ENCODE data around the gene PRICKLE2. TPM values are rescaled to one million over a fixed set of nuclear protein-coding genes. Genes with fewer than 3 reads are reported as not detected.

PRICKLE2 gene
- total RNA-seq, 4 donors from 2014 or later: 77.3 to 109 (median 96.7) TPM

- no peak for TF ChIP-seq POLR2AphosphoS5 (IDR thresholded peaks at IDR 0.05)
- TF ChIP-seq CTCF (IDR thresholded peaks at IDR 0.05): no peak
- TF ChIP-seq EP300 (IDR thresholded peaks at IDR 0.05): no peak
- TF ChIP-seq POLR2A (IDR thresholded peaks at IDR 0.05): no peak
- 38 to 77% methylated on average over 1 to 3 of the region's 3 CpGs for WGBS, 2 donors (ENCODE audit: low coverage in 1 of 2)
- no peak overlapping the region for H3K27ac ChIP-seq
Observed at GRCh38 chr3:64082411-64082810, 142.9 kb downstream of the PRICKLE2 start.

GRCh38 chr3:64081235-64081630, 144.0 kb downstream of the PRICKLE2 start:
- TF ChIP-seq CTCF (IDR thresholded peaks at IDR 0.05) (no peak), EP300 (IDR thresholded peaks at IDR 0.05) (no peak), POLR2A (IDR thresholded peaks at IDR 0.05) (no peak), POLR2AphosphoS5 (IDR thresholded peaks at IDR 0.05) (no peak)
- Histone ChIP-seq H3K27ac (no peak overlapping the region), H3K36me3 (no peaks in the 10 kb centered on the region), H3K4me3 (no peak overlapping the region), H3K4me1 (peaks cover 0 to 7% (median 0%) of the 10 kb centered on the region in 3 donors), H3K9me3 (no peaks in the 10 kb centered on the region), H3K27me3 (no peaks in the 10 kb centered on the region)
- 100% methylated on average over 1 of the region's 1 CpG; no CpG with 5 or more reads in 1 of the 2 donors for WGBS, 2 donors (ENCODE audit: low coverage in 1 of 2)
- ATAC-seq: no peak

More at GRCh38 chr3:64082411-64082810, 142.9 kb downstream of the PRICKLE2 start:
- Histone ChIP-seq H3K36me3 (no peaks in the 10 kb centered on the region), H3K9me3 (no peaks in the 10 kb centered on the region), H3K4me1 (peaks cover 0 to 7% (median 0%) of the 10 kb centered on the region in 3 donors), H3K4me3 (no peak overlapping the region), H3K27me3 (no peaks in the 10 kb centered on the region)
- ATAC-seq: no peak

- Histone ChIP-seq H3K27ac (no peak overlapping the region), H3K4me1 (peaks cover 0 to 7% (median 0%) of the 10 kb centered on the region in 3 donors), H3K9me3 (no peaks in the 10 kb centered on the region), H3K36me3 (no peaks in the 10 kb centered on the region), H3K4me3 (no peak overlapping the region), H3K27me3 (no peaks in the 10 kb centered on the region)
- WGBS, 2 donors (ENCODE audit: low coverage in 1 of 2): 92% methylated on average over 1 of the region's 1 CpG
- TF ChIP-seq EP300 (IDR thresholded peaks at IDR 0.05) (no peak), POLR2A (IDR thresholded peaks at IDR 0.05) (no peak), CTCF (IDR thresholded peaks at IDR 0.05) (no peak), POLR2AphosphoS5 (IDR thresholded peaks at IDR 0.05) (no peak)
- no peak for ATAC-seq
Observed at GRCh38 chr3:64080616-64081234, 144.5 kb downstream of the PRICKLE2 start.

GRCh38 chr3:64079369-64080150, 145.7 kb downstream of the PRICKLE2 start:
- no peak overlapping the region for H3K4me3 ChIP-seq
- no peak overlapping the region for H3K27ac ChIP-seq
- H3K36me3 ChIP-seq: no peaks in the 10 kb centered on the region
- H3K9me3 ChIP-seq: no peaks in the 10 kb centered on the region
- no peaks in the 10 kb centered on the region for H3K27me3 ChIP-seq
- H3K4me1 ChIP-seq: peaks cover 0 to 7% (median 0%) of the 10 kb centered on the region in 3 donors
- TF ChIP-seq POLR2AphosphoS5 (IDR thresholded peaks at IDR 0.05) (no peak), CTCF (IDR thresholded peaks at IDR 0.05) (no peak), POLR2A (IDR thresholded peaks at IDR 0.05) (no peak), EP300 (IDR thresholded peaks at IDR 0.05) (no peak)
- peak; percentile 39 for ATAC-seq
- WGBS, 2 donors (ENCODE audit: low coverage in 1 of 2): 73 to 80% methylated on average over 2 to 4 of the region's 5 CpGs

Measured in gastroesophageal sphincter (tissue), 4 donors.